ENCODE data around the gene POLD1.
"Not testable (repeated sequence)": the region's sequence is repeated elsewhere in the genome, so short reads cannot be mapped to it uniquely, and the experiment has no call there.

DNA sequence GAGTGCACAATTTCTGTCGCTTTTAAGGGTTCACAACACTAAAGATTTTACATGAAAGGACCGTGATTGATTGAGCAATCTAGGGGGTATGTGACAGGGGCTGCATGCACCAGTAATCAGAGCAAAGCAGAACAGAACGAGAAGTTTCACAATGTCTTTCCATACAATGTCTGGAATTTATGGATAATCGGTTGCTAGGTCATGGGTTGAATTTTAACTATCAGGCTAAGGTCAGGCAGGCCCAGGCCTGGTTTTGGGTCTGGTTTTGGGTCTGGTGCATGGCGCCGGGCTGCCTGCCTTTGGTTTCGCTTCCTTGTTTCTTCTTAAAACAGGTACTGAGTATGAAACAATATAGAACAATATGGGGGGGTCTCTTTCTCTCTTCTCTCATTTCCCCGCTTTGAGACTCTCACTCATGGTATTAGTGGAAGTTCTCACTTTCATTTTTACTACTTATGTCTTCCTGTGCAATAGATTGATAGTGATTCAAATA lies 37.0 kb upstream of the POLD1 start:
- TF ChIP-seq, protein P1, sequence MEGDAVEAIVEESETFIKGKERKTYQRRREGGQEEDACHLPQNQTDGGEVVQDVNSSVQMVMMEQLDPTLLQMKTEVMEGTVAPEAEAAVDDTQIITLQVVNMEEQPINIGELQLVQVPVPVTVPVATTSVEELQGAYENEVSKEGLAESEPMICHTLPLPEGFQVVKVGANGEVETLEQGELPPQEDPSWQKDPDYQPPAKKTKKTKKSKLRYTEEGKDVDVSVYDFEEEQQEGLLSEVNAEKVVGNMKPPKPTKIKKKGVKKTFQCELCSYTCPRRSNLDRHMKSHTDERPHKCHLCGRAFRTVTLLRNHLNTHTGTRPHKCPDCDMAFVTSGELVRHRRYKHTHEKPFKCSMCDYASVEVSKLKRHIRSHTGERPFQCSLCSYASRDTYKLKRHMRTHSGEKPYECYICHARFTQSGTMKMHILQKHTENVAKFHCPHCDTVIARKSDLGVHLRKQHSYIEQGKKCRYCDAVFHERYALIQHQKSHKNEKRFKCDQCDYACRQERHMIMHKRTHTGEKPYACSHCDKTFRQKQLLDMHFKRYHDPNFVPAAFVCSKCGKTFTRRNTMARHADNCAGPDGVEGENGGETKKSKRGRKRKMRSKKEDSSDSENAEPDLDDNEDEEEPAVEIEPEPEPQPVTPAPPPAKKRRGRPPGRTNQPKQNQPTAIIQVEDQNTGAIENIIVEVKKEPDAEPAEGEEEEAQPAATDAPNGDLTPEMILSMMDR (IDR thresholded peaks at IDR 0.05; ENCODE audit: extremely low read depth in 1 of 2, insufficient read depth in 1 of 2, low read depth in 1 of 2, low read length in 2 of 2) = not testable (repeated sequence)
- not testable (repeated sequence) for TF ChIP-seq POLR2AphosphoS5 (IDR thresholded peaks at IDR 0.05; ENCODE audit: insufficient read depth, low read depth, low read length); POLR2A (IDR thresholded peaks at IDR 0.05; ENCODE audit: low read depth, low read length); FOS (IDR thresholded peaks at IDR 0.05; ENCODE audit: borderline replicate concordance, insufficient read depth, low read length)
